Liver (tissue), 3 donors: ENCODE data around the gene KDM2B.

Source experiments
- EGR1 ChIP-seq, 2 donors: IDR thresholded peaks; 2 replicates each; pipeline ENCODE4 v1.6.1; 2016 to 2018; ENCODE audit warnings: antibody characterized with exemption in 2 of 2, low read depth in 2 of 2
- FOXA1 ChIP-seq: IDR thresholded peaks from 2 replicates; pipeline ENCODE4 v1.6.1; 2016; ENCODE audit warnings: antibody characterized with exemption
- GABPA ChIP-seq, 2 donors: IDR thresholded peaks in 1 of 2; conservative IDR thresholded peaks in 1 of 2; 2 replicates each; pipeline ENCODE4 v1.6.1; 2016; ENCODE audit warnings: antibody characterized with exemption in 2 of 2, mild to moderate bottlenecking in 1 of 2, moderate library complexity in 1 of 2
- HNF4A ChIP-seq, 2 donors: conservative IDR thresholded peaks; 2 replicates each; pipeline ENCODE4 v1.6.1; 2016; ENCODE audit warnings: antibody characterized with exemption in 2 of 2, mild to moderate bottlenecking in 2 of 2
- JUND ChIP-seq, 2 donors: IDR thresholded peaks; 2 replicates each; pipeline ENCODE4 v1.6.1; 2016; ENCODE audit warnings: antibody characterized with exemption in 2 of 2
- RAD21 ChIP-seq, 2 donors: IDR thresholded peaks; 2 replicates each; pipeline ENCODE4 v1.6.1; 2016; ENCODE audit warnings: antibody characterized with exemption in 2 of 2, mild to moderate bottlenecking in 2 of 2
- SP1 ChIP-seq: IDR thresholded peaks from 2 replicates; pipeline ENCODE4 v1.6.1; 2018; ENCODE audit warnings: antibody characterized with exemption, mild to moderate bottlenecking
- TAF1 ChIP-seq: conservative IDR thresholded peaks from 2 replicates; pipeline ENCODE4 v1.6.1; 2016; ENCODE audit warnings: antibody characterized with exemption, mild to moderate bottlenecking
- YY1 ChIP-seq: IDR thresholded peaks from 2 replicates; pipeline ENCODE4 v1.6.1; 2016; ENCODE audit warnings: antibody characterized with exemption, mild to moderate bottlenecking
- TF ChIP-seq, protein P1 (sequence below): fragments of 150-350 bp; IDR thresholded peaks from 2 replicates; pipeline ENCODE4 v1.5.1; 2017; ENCODE audit warnings: improper control_type of control experiment, low read depth, low read length; ENCODE audit not compliant: missing input control
- TF ChIP-seq, protein P2 (sequence below): IDR thresholded peaks from 2 replicates; pipeline ENCODE4 v1.6.1; 2016; ENCODE audit warnings: antibody characterized with exemption
- TF ChIP-seq, protein P3 (sequence below): IDR thresholded peaks from 2 replicates; pipeline ENCODE4 v1.6.1; 2016; ENCODE audit warnings: antibody characterized with exemption
- TF ChIP-seq, protein P4 (sequence below): IDR thresholded peaks from 2 replicates; pipeline ENCODE4 v1.6.1; 2016; ENCODE audit warnings: antibody characterized with exemption, mild to moderate bottlenecking
- TF ChIP-seq, protein P5 (sequence below): IDR thresholded peaks from 2 replicates; pipeline ENCODE4 v1.6.1; 2016; ENCODE audit warnings: antibody characterized with exemption
- donor health status: healthy.
- donor health status: healthy.

DNA sequence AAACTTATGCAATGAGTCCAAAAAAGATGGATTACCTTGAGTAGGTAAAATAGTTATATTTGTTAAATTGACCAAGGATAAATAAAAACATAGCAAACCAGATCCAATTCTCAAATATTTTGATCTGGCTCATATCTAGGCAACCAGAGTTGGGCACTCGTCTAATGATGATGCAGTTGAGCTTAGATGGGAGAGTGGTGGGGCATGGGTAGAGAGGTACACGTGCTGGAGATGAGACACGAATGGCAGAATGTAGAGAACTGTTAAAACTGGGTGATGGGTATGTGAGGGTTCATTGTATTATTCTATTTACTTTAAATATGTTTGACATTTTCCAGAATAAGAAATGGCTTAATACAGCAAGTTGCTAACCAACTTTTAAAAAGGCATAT, 188.5 kb downstream of the KDM2B start:
- TF ChIP-seq, protein P1, sequence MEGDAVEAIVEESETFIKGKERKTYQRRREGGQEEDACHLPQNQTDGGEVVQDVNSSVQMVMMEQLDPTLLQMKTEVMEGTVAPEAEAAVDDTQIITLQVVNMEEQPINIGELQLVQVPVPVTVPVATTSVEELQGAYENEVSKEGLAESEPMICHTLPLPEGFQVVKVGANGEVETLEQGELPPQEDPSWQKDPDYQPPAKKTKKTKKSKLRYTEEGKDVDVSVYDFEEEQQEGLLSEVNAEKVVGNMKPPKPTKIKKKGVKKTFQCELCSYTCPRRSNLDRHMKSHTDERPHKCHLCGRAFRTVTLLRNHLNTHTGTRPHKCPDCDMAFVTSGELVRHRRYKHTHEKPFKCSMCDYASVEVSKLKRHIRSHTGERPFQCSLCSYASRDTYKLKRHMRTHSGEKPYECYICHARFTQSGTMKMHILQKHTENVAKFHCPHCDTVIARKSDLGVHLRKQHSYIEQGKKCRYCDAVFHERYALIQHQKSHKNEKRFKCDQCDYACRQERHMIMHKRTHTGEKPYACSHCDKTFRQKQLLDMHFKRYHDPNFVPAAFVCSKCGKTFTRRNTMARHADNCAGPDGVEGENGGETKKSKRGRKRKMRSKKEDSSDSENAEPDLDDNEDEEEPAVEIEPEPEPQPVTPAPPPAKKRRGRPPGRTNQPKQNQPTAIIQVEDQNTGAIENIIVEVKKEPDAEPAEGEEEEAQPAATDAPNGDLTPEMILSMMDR: no peak
- TF ChIP-seq RAD21 (IDR thresholded peaks at IDR 0.05): no peak
- no peak for TF ChIP-seq YY1
- TF ChIP-seq EGR1 (IDR thresholded peaks at IDR 0.05; ENCODE audit: low read depth in 2 of 2): no peak
- TF ChIP-seq, protein P2, sequence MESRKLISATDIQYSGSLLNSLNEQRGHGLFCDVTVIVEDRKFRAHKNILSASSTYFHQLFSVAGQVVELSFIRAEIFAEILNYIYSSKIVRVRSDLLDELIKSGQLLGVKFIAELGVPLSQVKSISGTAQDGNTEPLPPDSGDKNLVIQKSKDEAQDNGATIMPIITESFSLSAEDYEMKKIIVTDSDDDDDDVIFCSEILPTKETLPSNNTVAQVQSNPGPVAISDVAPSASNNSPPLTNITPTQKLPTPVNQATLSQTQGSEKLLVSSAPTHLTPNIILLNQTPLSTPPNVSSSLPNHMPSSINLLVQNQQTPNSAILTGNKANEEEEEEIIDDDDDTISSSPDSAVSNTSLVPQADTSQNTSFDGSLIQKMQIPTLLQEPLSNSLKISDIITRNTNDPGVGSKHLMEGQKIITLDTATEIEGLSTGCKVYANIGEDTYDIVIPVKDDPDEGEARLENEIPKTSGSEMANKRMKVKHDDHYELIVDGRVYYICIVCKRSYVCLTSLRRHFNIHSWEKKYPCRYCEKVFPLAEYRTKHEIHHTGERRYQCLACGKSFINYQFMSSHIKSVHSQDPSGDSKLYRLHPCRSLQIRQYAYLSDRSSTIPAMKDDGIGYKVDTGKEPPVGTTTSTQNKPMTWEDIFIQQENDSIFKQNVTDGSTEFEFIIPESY: no peak
- TF ChIP-seq GABPA (IDR thresholded peaks at IDR 0.05 in 1 of 2, conservative IDR thresholded peaks at IDR 0.05 in 1 of 2): no peak
- TF ChIP-seq HNF4A (conservative IDR thresholded peaks at IDR 0.05): no peak
- TF ChIP-seq, protein P3, sequence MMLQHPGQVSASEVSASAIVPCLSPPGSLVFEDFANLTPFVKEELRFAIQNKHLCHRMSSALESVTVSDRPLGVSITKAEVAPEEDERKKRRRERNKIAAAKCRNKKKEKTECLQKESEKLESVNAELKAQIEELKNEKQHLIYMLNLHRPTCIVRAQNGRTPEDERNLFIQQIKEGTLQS: no peak
- no peak for TF ChIP-seq SP1
- TF ChIP-seq, protein P4, sequence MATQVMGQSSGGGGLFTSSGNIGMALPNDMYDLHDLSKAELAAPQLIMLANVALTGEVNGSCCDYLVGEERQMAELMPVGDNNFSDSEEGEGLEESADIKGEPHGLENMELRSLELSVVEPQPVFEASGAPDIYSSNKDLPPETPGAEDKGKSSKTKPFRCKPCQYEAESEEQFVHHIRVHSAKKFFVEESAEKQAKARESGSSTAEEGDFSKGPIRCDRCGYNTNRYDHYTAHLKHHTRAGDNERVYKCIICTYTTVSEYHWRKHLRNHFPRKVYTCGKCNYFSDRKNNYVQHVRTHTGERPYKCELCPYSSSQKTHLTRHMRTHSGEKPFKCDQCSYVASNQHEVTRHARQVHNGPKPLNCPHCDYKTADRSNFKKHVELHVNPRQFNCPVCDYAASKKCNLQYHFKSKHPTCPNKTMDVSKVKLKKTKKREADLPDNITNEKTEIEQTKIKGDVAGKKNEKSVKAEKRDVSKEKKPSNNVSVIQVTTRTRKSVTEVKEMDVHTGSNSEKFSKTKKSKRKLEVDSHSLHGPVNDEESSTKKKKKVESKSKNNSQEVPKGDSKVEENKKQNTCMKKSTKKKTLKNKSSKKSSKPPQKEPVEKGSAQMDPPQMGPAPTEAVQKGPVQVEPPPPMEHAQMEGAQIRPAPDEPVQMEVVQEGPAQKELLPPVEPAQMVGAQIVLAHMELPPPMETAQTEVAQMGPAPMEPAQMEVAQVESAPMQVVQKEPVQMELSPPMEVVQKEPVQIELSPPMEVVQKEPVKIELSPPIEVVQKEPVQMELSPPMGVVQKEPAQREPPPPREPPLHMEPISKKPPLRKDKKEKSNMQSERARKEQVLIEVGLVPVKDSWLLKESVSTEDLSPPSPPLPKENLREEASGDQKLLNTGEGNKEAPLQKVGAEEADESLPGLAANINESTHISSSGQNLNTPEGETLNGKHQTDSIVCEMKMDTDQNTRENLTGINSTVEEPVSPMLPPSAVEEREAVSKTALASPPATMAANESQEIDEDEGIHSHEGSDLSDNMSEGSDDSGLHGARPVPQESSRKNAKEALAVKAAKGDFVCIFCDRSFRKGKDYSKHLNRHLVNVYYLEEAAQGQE: no peak
- no peak for TF ChIP-seq FOXA1
- TF ChIP-seq, protein P5, sequence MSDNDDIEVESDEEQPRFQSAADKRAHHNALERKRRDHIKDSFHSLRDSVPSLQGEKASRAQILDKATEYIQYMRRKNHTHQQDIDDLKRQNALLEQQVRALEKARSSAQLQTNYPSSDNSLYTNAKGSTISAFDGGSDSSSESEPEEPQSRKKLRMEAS: no peak
- no peak for TF ChIP-seq JUND (IDR thresholded peaks at IDR 0.05)
- no peak for TF ChIP-seq TAF1
